SU-DHL-6 (cell line): ENCODE results near the gene RBMS2.

Experiments used
- H2AFZ ChIP-seq: fragments of 200-600 bp; sonication (generic); 2 replicates; pipeline ENCODE4 v1.6.1; 2014; ENCODE audit warnings: low read depth, mild to moderate bottlenecking, moderate library complexity, mixed read lengths, antibody characterized with exemption, low read length; ENCODE audit not compliant: severe bottlenecking
- H3F3A ChIP-seq: fragments of 200-600 bp; shearing (Covaris generic); 2 replicates; pipeline ENCODE4 v1.6.0; 2016; ENCODE audit warnings: antibody characterized with exemption, mild to moderate bottlenecking; ENCODE audit not compliant: insufficient read depth
- H3K27ac ChIP-seq: fragments of 200-600 bp; sonication (generic); 2 replicates; pipeline ENCODE4 v1.5.1; 2016; ENCODE audit warnings: low read depth, mild to moderate bottlenecking, low read length, moderate library complexity, mixed read lengths
- H3K27me3 ChIP-seq: fragments of 200-600 bp; sonication (generic), shearing (Covaris generic); 2 replicates; pipeline ENCODE4 v1.6.0; 2014; ENCODE audit warnings: mild to moderate bottlenecking, low read length
- H3K36me3 ChIP-seq: fragments of 200-600 bp; sonication (generic); 2 replicates; pipeline ENCODE4 v1.6.1; 2014; ENCODE audit warnings: mild to moderate bottlenecking, low read length, mixed read lengths
- H3K4me2 ChIP-seq: fragments of 300-600, 200-600 bp; shearing (Covaris generic), sonication (generic); 2 replicates; pipeline ENCODE4 v1.6.0; 2014; ENCODE audit warnings: low read length, low read depth, mild to moderate bottlenecking; ENCODE audit not compliant: poor library complexity, severe bottlenecking
- H3K4me3 ChIP-seq: fragments of 200-600 bp; sonication (generic); 2 replicates; pipeline ENCODE4 v1.5.1; 2014; ENCODE audit warnings: antibody characterized with exemption, low read length, mild to moderate bottlenecking, mixed read lengths; ENCODE audit not compliant: insufficient read depth, poor library complexity, severe bottlenecking
- H3K79me2 ChIP-seq: fragments of 200-600 bp; sonication (generic); 2 replicates; pipeline ENCODE4 v1.6.1; 2014; ENCODE audit warnings: mild to moderate bottlenecking, low read length, moderate library complexity; ENCODE audit not compliant: insufficient read depth
- H3K9ac ChIP-seq: fragments of 200-600 bp; sonication (generic); 2 replicates; pipeline ENCODE4 v1.7.0; 2014; ENCODE audit warnings: mild to moderate bottlenecking, low read length
- H3K9me2 ChIP-seq: fragments of 200-600 bp; sonication (generic); replicated peaks from 2 replicates; pipeline ENCODE4 v1.6.1; 2014; ENCODE audit warnings: low read length; ENCODE audit not compliant: insufficient read depth
- H3K9me3 ChIP-seq: fragments of 200-600 bp; sonication (generic); 2 replicates; pipeline ENCODE4 v1.6.1; 2014; ENCODE audit warnings: low read length, mixed read lengths; ENCODE audit not compliant: insufficient read depth
- H4K20me1 ChIP-seq: fragments of 200-600 bp; sonication (generic); 2 replicates; pipeline ENCODE4 v1.6.1; 2014; ENCODE audit warnings: low read depth, mild to moderate bottlenecking, antibody characterized with exemption, low read length, moderate library complexity, mixed read lengths
- EZH2phosphoT487 ChIP-seq: fragments of 200-600 bp; sonication (generic), shearing (Covaris generic); conservative IDR thresholded peaks from 2 replicates; pipeline ENCODE4 v1.6.1; 2018; ENCODE audit warnings: mild to moderate bottlenecking, antibody characterized with exemption, low read length, moderate library complexity, mixed read lengths
- TF ChIP-seq, protein P1 (sequence below): fragments of 200-600 bp; sonication (generic); IDR thresholded peaks from one replicate; pipeline ENCODE4 v1.5.1; 2017; ENCODE audit warnings: antibody characterized with exemption, mild to moderate bottlenecking, low read length, moderate library complexity; ENCODE audit not compliant: insufficient read depth, poor library complexity, severe bottlenecking

RBMS2 gene

DNA sequence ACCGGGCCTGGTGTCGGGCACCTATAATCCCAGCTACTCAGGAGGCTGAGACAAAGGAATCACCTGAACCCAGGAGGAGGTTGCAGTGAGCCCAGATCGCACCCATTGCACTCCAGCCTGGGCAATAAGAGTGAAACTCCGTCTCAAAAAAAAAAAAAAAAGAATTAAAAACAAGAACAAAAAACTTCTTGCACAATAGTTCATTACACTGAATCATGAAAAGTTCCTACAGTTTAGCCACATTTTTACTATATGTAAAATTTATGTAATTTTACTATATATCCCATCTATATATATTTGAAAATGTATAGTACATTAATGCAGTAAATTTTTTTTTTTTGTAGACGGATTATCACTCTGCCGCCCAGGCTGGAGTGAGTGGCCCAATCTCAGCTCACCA lies 119.6 kb downstream of the RBMS2 start:
- H3K9ac ChIP-seq, result no peak overlapping the region
- TF ChIP-seq, protein P1, sequence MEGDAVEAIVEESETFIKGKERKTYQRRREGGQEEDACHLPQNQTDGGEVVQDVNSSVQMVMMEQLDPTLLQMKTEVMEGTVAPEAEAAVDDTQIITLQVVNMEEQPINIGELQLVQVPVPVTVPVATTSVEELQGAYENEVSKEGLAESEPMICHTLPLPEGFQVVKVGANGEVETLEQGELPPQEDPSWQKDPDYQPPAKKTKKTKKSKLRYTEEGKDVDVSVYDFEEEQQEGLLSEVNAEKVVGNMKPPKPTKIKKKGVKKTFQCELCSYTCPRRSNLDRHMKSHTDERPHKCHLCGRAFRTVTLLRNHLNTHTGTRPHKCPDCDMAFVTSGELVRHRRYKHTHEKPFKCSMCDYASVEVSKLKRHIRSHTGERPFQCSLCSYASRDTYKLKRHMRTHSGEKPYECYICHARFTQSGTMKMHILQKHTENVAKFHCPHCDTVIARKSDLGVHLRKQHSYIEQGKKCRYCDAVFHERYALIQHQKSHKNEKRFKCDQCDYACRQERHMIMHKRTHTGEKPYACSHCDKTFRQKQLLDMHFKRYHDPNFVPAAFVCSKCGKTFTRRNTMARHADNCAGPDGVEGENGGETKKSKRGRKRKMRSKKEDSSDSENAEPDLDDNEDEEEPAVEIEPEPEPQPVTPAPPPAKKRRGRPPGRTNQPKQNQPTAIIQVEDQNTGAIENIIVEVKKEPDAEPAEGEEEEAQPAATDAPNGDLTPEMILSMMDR, result no peak
- no peak for TF ChIP-seq EZH2phosphoT487
- H3K36me3 ChIP-seq, result peaks cover 40% of the 10 kb centered on the region
- no peak overlapping the region for H3K27ac ChIP-seq
- H3K9me3 ChIP-seq, result no peaks in the 10 kb centered on the region
- no peaks in the 10 kb centered on the region; the same call in 1 of the 2 replicates for H4K20me1 ChIP-seq
- no peak overlapping the region for H3K4me3 ChIP-seq
- no peak overlapping the region for H3K4me2 ChIP-seq
- no peaks in the 10 kb centered on the region for H3K9me2 ChIP-seq
- no peaks in the 10 kb centered on the region for H3K27me3 ChIP-seq
- H3F3A ChIP-seq, result peaks cover 36% of the 10 kb centered on the region
- H2AFZ ChIP-seq, result no peak overlapping the region
- peaks cover 39% of the 10 kb centered on the region for H3K79me2 ChIP-seq

DNA sequence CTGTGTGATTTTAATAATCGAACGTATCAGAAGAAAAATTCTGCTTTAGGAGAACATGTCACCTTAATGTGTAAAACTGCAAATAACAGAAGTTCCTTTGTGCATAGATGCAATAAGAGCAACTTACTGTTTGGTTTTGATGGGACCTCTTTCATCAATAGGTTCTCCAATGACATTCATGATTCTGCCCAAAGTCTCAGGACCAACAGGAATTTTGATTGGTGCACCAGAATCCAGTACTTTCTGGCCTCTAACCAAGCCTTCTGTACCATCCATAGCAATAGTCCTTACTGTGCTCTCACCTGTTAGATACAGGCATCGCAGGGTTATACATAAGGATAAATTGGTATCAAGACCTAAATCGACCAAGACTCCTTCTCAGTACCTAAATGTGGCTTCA lies 123.0 kb downstream of the RBMS2 start:
- Histone ChIP-seq H3K9me3 (no peaks in the 10 kb centered on the region), H3K4me2 (peak overlapping the region; percentile 79), H3K79me2 (peaks cover 39% of the 10 kb centered on the region), H4K20me1 (no peaks in the 10 kb centered on the region; the same call in 1 of the 2 replicates), H3K9me2 (no peaks in the 10 kb centered on the region), H3K4me3 (peak overlapping the region; percentile 86), H3K9ac (peak overlapping the region; percentile 89), H3F3A (peaks cover 8% of the 10 kb centered on the region; the same call in 1 of the 2 replicates), H3K27me3 (no peaks in the 10 kb centered on the region), H2AFZ (no peak overlapping the region), H3K27ac (no peak overlapping the region; the same call in 1 of the 2 replicates), H3K36me3 (peaks cover 26% of the 10 kb centered on the region)
- TF ChIP-seq EZH2phosphoT487, result no peak
- TF ChIP-seq, protein P1, result no peak

GRCh38 chr12:56645201-56645716 lies 123.6 kb downstream of the RBMS2 start:
- TF ChIP-seq, protein P1, result no peak
- TF ChIP-seq EZH2phosphoT487, result no peak
- Histone ChIP-seq H3K27ac (peak overlapping the region; percentile 67), H3K9me3 (no peaks in the 10 kb centered on the region), H4K20me1 (no peaks in the 10 kb centered on the region; the same call in 1 of the 2 replicates), H2AFZ (peak overlapping the region; percentile 28), H3K9me2 (no peaks in the 10 kb centered on the region), H3F3A (peaks cover 8% of the 10 kb centered on the region; the same call in 1 of the 2 replicates), H3K4me3 (peak overlapping the region; percentile 86), H3K36me3 (peaks cover 23% of the 10 kb centered on the region), H3K9ac (peak overlapping the region; percentile 89), H3K79me2 (peaks cover 39% of the 10 kb centered on the region), H3K4me2 (peak overlapping the region; percentile 79), H3K27me3 (no peaks in the 10 kb centered on the region)
